Astrocyte of the hippocampus (primary cell): Measurements from ENCODE around the gene BCO2.

Experiments used
- DNase-seq: peaks from one replicate; pipeline ENCODE4 v3.0.0; 2011; ENCODE audit warnings: low read depth, low spot score

Gene BCO2

DNA sequence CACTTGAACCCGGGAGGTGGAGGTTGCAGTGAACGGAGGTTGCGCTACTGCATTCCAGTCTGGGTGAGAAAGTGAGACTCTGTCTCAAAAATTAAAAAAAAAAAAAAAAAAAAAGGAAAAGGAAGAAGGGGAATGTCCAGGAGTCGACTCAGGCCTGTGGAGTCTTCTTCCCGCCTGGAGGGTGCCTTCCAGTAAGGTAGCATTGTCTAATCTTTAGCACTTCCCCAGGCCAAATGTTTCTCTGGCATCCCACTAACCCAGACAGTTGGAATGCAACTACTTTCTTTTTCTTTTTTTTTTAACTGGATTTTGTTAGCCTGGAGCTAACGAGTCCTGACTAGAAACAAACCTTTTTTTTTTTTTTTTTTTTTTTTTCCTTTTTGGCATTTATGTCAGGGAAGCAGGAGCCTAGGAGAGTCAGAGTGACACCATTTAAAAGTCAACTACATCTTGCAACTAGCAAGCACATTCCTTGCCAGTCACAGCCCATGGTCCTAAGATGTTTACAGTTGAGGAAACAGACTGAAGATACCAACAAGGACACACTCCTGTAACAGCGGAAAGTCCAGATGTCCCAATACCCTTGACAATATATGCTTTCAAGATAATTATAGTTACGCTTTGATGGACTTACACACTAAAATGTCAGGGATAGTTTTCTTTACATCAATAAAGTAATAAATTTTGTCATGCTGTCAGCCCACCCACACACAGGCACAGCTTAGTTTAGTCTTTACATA is 74.7 kb downstream of the BCO2 start:
- peak; percentile 44 for DNase-seq

DNA sequence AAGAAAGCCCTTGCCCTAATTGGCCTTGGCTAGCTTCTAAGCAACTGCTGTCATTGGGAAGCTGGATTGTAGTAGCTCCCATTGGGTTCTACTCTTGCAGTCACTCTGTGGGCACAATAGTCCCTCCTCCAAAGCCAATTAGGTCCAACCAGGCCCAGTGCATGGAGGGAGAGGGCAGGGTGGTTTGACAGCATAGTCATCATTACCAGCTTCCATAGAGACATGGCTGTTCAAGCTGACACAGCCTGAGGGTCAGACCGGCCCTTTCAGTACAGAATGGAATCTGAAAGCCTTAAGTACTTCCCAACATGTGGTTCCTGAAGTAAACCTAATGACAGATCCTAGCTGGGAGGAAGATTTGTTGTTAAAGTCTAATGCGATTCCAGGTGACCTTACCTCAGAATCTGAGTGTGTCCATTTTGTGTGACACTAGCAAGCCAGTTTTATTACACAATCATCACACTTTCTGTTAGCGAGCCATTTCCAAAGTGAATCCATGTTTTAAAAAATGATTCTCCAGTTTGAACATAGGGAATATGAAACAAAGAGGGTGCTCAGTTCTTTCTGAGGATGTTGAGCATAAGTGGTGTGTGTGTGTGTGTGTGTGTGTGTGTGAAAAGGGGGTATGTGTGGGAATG is 78.4 kb downstream of the BCO2 start:
- DNase-seq = no peak

DNA sequence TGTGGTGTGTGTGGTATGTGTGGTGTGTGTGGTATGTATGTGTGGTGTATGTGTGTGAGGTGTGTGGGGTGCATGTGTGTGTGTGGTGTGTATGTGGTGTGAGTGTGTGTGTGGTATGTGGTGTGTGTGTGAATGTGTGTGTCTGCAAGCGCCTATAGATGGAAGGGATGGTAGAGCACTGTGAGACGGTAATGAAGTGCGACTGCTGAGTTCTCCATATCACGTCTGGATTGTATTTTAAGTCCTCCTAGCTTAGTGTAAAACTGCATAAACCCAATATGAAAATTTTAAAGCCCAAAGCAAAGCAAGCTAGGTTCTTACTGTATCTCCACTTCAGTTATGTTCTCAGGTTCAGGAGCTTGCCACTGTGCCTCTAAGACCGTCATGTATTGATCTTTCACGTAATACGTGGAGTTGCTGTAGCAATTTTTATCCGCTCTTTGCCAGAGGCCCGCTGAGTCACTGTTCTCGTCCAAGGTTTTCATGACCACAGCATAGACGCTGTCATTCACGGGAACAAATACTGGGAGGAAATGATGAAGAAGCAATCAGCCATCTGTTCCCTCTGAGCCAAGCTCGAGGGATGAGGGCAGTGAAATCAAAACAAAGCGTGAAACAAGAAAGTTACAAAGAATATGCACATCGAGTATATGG is 79.9 kb downstream of the BCO2 start:
- DNase-seq = peak; percentile 87

DNA sequence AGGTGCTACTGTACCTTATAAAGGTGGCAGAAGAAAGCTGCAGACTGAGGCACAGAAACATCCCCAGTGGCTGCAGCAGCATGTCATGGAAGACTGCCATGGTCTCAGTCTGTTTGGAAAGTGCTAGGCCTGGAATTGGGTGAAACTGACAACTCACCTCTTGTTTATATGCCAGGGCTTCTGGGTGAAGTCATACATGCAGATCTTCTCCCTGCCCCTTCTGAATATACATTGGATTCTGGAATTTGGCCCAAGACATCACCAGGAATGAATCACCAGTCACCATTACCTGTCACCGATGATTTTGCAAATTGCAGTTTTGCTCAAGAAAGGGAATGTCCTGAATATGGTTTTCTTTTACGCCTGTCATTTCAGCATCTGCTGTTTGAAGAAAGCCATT is 85.2 kb downstream of the BCO2 start, which contains the start of gene PLET1:
Gene PLET1 (minus strand): TSS at position 371 of the 400 bp plus-strand sequence. CDS start 271 bp downstream, at position 100.
- no peak for DNase-seq

DNA sequence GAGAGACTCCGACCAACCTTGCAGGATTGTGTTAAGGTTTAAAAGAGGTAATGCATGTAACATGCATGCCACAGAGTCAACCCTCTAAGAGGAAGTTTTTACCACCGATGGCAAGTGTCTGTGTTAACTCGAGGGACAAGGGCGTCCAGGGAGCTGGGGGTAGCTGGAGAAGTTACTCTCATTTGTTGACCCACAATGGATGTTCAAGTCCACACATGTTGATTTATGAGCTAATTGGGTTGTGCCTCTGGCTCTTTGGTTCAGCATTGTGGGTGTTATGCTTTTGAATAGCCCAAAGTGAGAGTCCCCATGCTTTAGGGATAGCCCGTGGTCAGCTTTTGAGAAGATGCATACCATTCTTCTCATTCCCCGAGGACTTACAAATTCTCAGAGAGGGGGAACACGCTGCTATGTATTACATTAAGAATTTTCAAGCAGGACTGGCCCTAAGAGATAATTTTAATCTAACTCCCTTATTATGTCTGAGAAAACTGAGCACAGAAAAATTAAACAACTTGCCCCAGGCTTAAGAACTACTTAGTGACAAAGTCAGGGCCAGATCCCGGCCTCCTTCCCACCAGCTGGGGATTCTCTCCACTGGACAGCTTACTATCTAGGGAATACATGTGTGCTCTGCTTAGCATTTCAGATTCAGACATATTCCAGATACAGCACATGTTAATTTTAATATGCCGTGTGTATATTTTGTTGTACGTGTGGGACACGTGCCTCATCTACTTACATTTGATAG is 90.5 kb downstream of the BCO2 start:
- DNase-seq = peak; percentile 37

DNA sequence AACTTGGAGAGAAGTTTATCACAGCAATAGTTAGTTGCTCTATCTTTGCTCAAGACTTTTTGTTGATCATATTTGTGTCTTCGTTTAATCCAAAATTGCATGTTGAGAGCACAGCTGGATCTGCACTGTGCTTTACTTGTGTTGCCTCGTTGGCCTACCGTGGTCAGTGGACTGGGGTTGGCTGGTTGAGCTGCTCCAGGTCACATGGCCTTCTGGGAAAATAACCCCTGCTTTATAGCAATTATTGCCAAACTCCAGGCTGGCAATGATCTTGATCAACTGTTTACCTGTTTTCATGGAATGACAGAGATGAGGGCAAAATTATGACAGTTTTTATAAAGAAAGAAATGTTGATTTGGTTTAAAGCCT is 91.1 kb downstream of the BCO2 start:
- no peak for DNase-seq

DNA sequence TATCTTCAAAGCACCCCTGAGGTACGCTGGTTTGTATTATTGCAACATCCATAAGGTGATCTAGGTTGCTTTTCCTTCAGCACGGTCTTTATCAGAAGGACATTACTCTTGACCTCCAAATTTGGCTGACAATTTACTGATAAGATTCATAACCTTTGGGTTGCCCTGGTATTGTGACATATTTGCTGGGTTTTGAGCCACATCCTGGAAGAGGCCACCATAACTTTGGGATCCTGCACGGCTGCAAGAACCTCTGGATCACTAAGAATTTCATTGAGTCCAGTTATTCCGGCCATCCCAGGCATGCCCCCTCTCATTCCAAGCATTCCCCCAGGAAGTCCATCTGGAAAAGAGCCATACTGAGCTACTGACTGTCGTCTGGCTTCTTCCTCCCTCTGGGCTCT is 91.9 kb downstream of the BCO2 start:
- DNase-seq = no peak

- no peak for DNase-seq
These were observed 93.1 kb downstream of the BCO2 start for GRCh38 chr11:112268406-112268805.
